H9 (cell line): ENCODE data around the gene SGF29. TPM values are rescaled to one million over a fixed set of nuclear protein-coding genes. Genes with fewer than 3 reads are reported as not detected.

Source experiments
- DNase-seq: peaks from one replicate; pipeline ENCODE4 v3.0.0-alpha.2; 2017
- H2AFZ ChIP-seq: one replicate; pipeline ENCODE4 v1.6.1; 2013; ENCODE audit warnings: mild to moderate bottlenecking, low read length, control low read depth, moderate library complexity
- H2AK5ac ChIP-seq: 2 replicates; pipeline ENCODE4 v1.6.1; 2013; ENCODE audit warnings: low read length, control low read depth, mixed read lengths; ENCODE audit not compliant: insufficient read length
- H2BK120ac ChIP-seq: one replicate; pipeline ENCODE4 v1.6.1; 2013; ENCODE audit warnings: low read depth, mild to moderate bottlenecking, low read length, control low read depth, inconsistent platforms; ENCODE audit not compliant: poor library complexity, severe bottlenecking
- H2BK12ac ChIP-seq: 2 replicates; pipeline ENCODE4 v1.6.1; 2013; ENCODE audit warnings: low read length, control low read depth, mixed read lengths, low read depth; ENCODE audit not compliant: insufficient read length
- H2BK15ac ChIP-seq: 2 replicates; pipeline ENCODE4 v1.6.1; 2013; ENCODE audit warnings: low read depth, low read length, control low read depth
- H2BK20ac ChIP-seq: one replicate; pipeline ENCODE4 v1.6.1; 2013; ENCODE audit warnings: low read depth, mild to moderate bottlenecking, low read length, control low read depth, inconsistent platforms; ENCODE audit not compliant: poor library complexity, severe bottlenecking
- H2BK5ac ChIP-seq: 2 replicates; pipeline ENCODE4 v1.6.1; 2013; ENCODE audit warnings: low read length, control low read depth, mixed read lengths; ENCODE audit not compliant: insufficient read length
- H3K14ac ChIP-seq: 2 replicates; pipeline ENCODE4 v1.6.1; 2013; ENCODE audit warnings: low read length, control low read depth; ENCODE audit not compliant: insufficient read depth
- H3K18ac ChIP-seq: 2 replicates; pipeline ENCODE4 v1.6.1; 2013; ENCODE audit warnings: low read depth, mild to moderate bottlenecking, mixed read lengths, low read length, control low read depth; ENCODE audit not compliant: insufficient read length
- H3K23ac ChIP-seq: 2 replicates; pipeline ENCODE4 v1.6.1; 2013; ENCODE audit warnings: low read length, control low read depth, mixed read lengths, low read depth; ENCODE audit not compliant: insufficient read length
- H3K23me2 ChIP-seq: 2 replicates; pipeline ENCODE4 v1.6.1; 2013; ENCODE audit warnings: low read depth, mild to moderate bottlenecking, mixed read lengths, low read length, control low read depth; ENCODE audit not compliant: insufficient read length, poor library complexity, severe bottlenecking
- H3K27ac ChIP-seq: 2 replicates; pipeline ENCODE4 v1.5.1; 2013; ENCODE audit warnings: low read length, control low read depth, mixed read lengths, low read depth; ENCODE audit not compliant: insufficient read length
- H3K27me3 ChIP-seq: 2 replicates; pipeline ENCODE4 v1.6.1; 2013; ENCODE audit warnings: low read length, control low read depth, inconsistent platforms; ENCODE audit not compliant: insufficient read depth
- H3K4ac ChIP-seq: 2 replicates; pipeline ENCODE4 v1.6.1; 2013; ENCODE audit warnings: low read depth, mild to moderate bottlenecking, control low read depth, inconsistent platforms, low read length, moderate library complexity
- H3K4me1 ChIP-seq: 2 replicates; pipeline ENCODE4 v1.6.1; 2013; ENCODE audit warnings: low read length, control low read depth, inconsistent platforms; ENCODE audit not compliant: insufficient read depth
- H3K4me2 ChIP-seq: 2 replicates; pipeline ENCODE4 v1.6.1; 2013; ENCODE audit warnings: low read length, control low read depth, mixed read lengths; ENCODE audit not compliant: insufficient read length, insufficient read depth
- H3K56ac ChIP-seq: 2 replicates; pipeline ENCODE4 v1.6.1; 2013; ENCODE audit warnings: low read depth, mild to moderate bottlenecking, mixed read lengths, low read length, control low read depth; ENCODE audit not compliant: insufficient read length
- H3K79me1 ChIP-seq: 2 replicates; pipeline ENCODE4 v1.6.1; 2013; ENCODE audit warnings: low read depth, mild to moderate bottlenecking, moderate library complexity, low read length, control low read depth, inconsistent platforms; ENCODE audit not compliant: insufficient read depth, poor library complexity, severe bottlenecking
- H3K79me2 ChIP-seq: 2 replicates; pipeline ENCODE4 v1.6.1; 2013; ENCODE audit warnings: low read length, control low read depth, inconsistent platforms; ENCODE audit not compliant: insufficient read depth
- H3K9ac ChIP-seq: 2 replicates; pipeline ENCODE4 v1.6.1; 2013; ENCODE audit warnings: low read length, control low read depth, mixed read lengths; ENCODE audit not compliant: insufficient read length; ENCODE audit errors: extremely low read depth
- H3K9me3 ChIP-seq: one replicate; pipeline ENCODE4 v1.6.1; 2013; ENCODE audit warnings: low read depth, low read length, inconsistent platforms; ENCODE audit not compliant: control insufficient read depth
- H3T11ph ChIP-seq: one replicate; pipeline ENCODE4 v1.6.1; 2013; ENCODE audit warnings: mild to moderate bottlenecking, low read length, control low read depth, inconsistent platforms
- H4K20me1 ChIP-seq: one replicate; pipeline ENCODE4 v1.6.1; 2013; ENCODE audit not compliant: control insufficient read depth, insufficient read length, insufficient read depth
- H4K5ac ChIP-seq: 2 replicates; pipeline ENCODE4 v1.6.1; 2013; ENCODE audit warnings: low read depth, mild to moderate bottlenecking, mixed read lengths, low read length, control low read depth; ENCODE audit not compliant: insufficient read length
- H4K8ac ChIP-seq: replicated peaks from 2 replicates; pipeline ENCODE4 v1.6.1; 2013; ENCODE audit warnings: low read length, control low read depth, mixed read lengths, low read depth; ENCODE audit not compliant: insufficient read length
- H4K91ac ChIP-seq: 2 replicates; pipeline ENCODE4 v1.6.1; 2013; ENCODE audit warnings: low read depth, mild to moderate bottlenecking, moderate library complexity, mixed read lengths, low read length, control low read depth; ENCODE audit not compliant: insufficient read length
- H3K27ac Mint-ChIP-seq, 3 experiments: 2 replicates in 2 of 3; 3 replicates in 1 of 3; pipeline ENCODE4 v1.8.0; 2020 to 2021; ENCODE audit warnings: mixed read lengths in 3 of 3, mild to moderate bottlenecking in 1 of 3, moderate library complexity in 1 of 3
- H3K27me3 Mint-ChIP-seq: 2 replicates; pipeline ENCODE4 v1.8.0; 2021; ENCODE audit warnings: low read depth, mild to moderate bottlenecking, moderate library complexity, mixed read lengths
- H3K36me3 Mint-ChIP-seq, 3 experiments: 2 replicates in 2 of 3; 3 replicates in 1 of 3; pipeline ENCODE4 v1.8.0; 2020 to 2021; ENCODE audit warnings: low read depth in 3 of 3, mixed read lengths in 3 of 3; ENCODE audit not compliant: insufficient read depth in 1 of 3
- H3K4me1 Mint-ChIP-seq, 2 experiments: 2 replicates each; pipeline ENCODE4 v1.8.0; 2020; ENCODE audit warnings: mixed read lengths in 2 of 2
- H3K4me3 Mint-ChIP-seq, 2 experiments: 2 replicates in 1 of 2; 3 replicates in 1 of 2; pipeline ENCODE4 v1.8.0; 2020 to 2021; ENCODE audit warnings: mild to moderate bottlenecking in 2 of 2, mixed read lengths in 2 of 2, moderate library complexity in 1 of 2
- H3K9me3 Mint-ChIP-seq, 2 experiments: 2 replicates in 1 of 2; 3 replicates in 1 of 2; pipeline ENCODE4 v1.8.0; 2020; ENCODE audit warnings: mild to moderate bottlenecking in 2 of 2, mixed read lengths in 2 of 2, moderate library complexity in 1 of 2
- CTCF ChIP-seq: fragments of 200-600 bp; sonication (generic); conservative IDR thresholded peaks from 3 replicates; pipeline ENCODE4 v1.8.0; 2021; ENCODE audit warnings: antibody characterized with exemption, mild to moderate bottlenecking
- WGBS: extraction: QIAGEN DNeasy Blood & Tissue Kit; methylation state at CpG from one replicate; pipeline ENCODE4 v1.1.7; 2013; ENCODE audit warnings: missing lambda C conversion rate, low lambda C conversion rate, mixed read lengths; ENCODE audit not compliant: insufficient read length; ENCODE audit errors: extremely low coverage; 5-methylcytosine and 5-hydroxymethylcytosine counted together
- total RNA-seq: library from RNA; stranded (reverse); gene quantifications from 2 replicates; pipeline ENCODE4 v1.2.1, GENCODE V29; 2021

Gene SGF29
- total RNA-seq, 1 experiment from 2014 or later: 24.8 TPM

- H3K9me3 Mint-ChIP-seq: no peaks in the 10 kb centered on the region
- Histone ChIP-seq H3K23ac (no peak overlapping the region), H3K4ac (no peak overlapping the region), H3K4me1 (no peaks in the 10 kb centered on the region; the same call in 1 of the 2 replicates), H3K79me1 (no peaks in the 10 kb centered on the region), H3K56ac (no peak overlapping the region), H3K14ac (no peak overlapping the region), H3K27ac (no peak overlapping the region), H4K8ac (no peak overlapping the region), H3K79me2 (no peaks in the 10 kb centered on the region), H2BK5ac (no peak overlapping the region), H3T11ph (no peak overlapping the region), H2BK120ac (no peak overlapping the region), H2AFZ (no peak overlapping the region), H4K5ac (no peak overlapping the region), H4K20me1 (no peaks in the 10 kb centered on the region), H3K4me2 (no peak overlapping the region), H2BK12ac (no peak overlapping the region), H2AK5ac (no peak overlapping the region), H2BK20ac (no peak overlapping the region), H3K9ac (no peak overlapping the region), H2BK15ac (no peak overlapping the region), H3K18ac (no peak overlapping the region), H3K27me3 (no peaks in the 10 kb centered on the region), H3K9me3 (no peaks in the 10 kb centered on the region), H3K23me2 (no peaks in the 10 kb centered on the region), H4K91ac (no peak overlapping the region)
- H3K36me3 Mint-ChIP-seq: peaks cover 13 to 47% (median 30%) of the 10 kb centered on the region in 3 experiments
- WGBS: no CpG with 5 or more reads among the region's 6 CpGs
- H3K4me1 Mint-ChIP-seq: peaks cover 5% of the 10 kb centered on the region in 2 experiments; a peak in 3 of 4 replicates
- no peak for DNase-seq
- no peak overlapping the region for H3K27ac Mint-ChIP-seq
- H3K27me3 Mint-ChIP-seq: no peaks in the 10 kb centered on the region
- H3K4me3 Mint-ChIP-seq: no peak overlapping the region
- TF ChIP-seq CTCF: no peak
Measured at GRCh38 chr16:28591355-28591754, 37.6 kb downstream of the SGF29 start.
